ENCODE data around the gene EZR.
"Not testable (repeated sequence)": the region's sequence is repeated elsewhere in the genome, so short reads cannot be mapped to it uniquely, and the experiment has no call there.

Gene EZR

GRCh38 chr6:158797331-158798310 lies 21.5 kb downstream of the EZR start:
- in situ Hi-C loops (cut with HindIII; ENCODE audit: low pct_unique_long_range_greater_than_20kb, low sequenced_read_pairs): no loop called here
- no peak for DNase-seq (ENCODE audit: low read depth in 1 of 2, low spot score in 1 of 2)
- TF ChIP-seq JUND (IDR thresholded peaks at IDR 0.05; ENCODE audit: low read depth): no peak

- in situ Hi-C loops (cut with HindIII; ENCODE audit: low pct_unique_long_range_greater_than_20kb, low sequenced_read_pairs): no loop called here
- TF ChIP-seq JUND (IDR thresholded peaks at IDR 0.05; ENCODE audit: low read depth): no peak
Observed at GRCh38 chr6:158796353-158796752, 22.8 kb downstream of the EZR start.

GRCh38 chr6:158795516-158795915 lies 23.7 kb downstream of the EZR start:
- TF ChIP-seq JUND (IDR thresholded peaks at IDR 0.05; ENCODE audit: low read depth): no peak
- in situ Hi-C loops (cut with HindIII; ENCODE audit: low pct_unique_long_range_greater_than_20kb, low sequenced_read_pairs): no loop called here
- DNase-seq (ENCODE audit: low read depth in 1 of 2, low spot score in 1 of 2): no peak

More at GRCh38 chr6:158796353-158796752, 22.8 kb downstream of the EZR start:
- DNase-seq (ENCODE audit: low read depth in 1 of 2, low spot score in 1 of 2): no peak

- in situ Hi-C loops (cut with HindIII; ENCODE audit: low pct_unique_long_range_greater_than_20kb, low sequenced_read_pairs): no loop called here
- DNase-seq (ENCODE audit: low read depth in 1 of 2, low spot score in 1 of 2): peak in 1 of 2 experiments; percentile 67
- TF ChIP-seq JUND (IDR thresholded peaks at IDR 0.05; ENCODE audit: low read depth): no peak
Observed at GRCh38 chr6:158793432-158793831, 25.7 kb downstream of the EZR start.

GRCh38 chr6:158792505-158792904 lies 26.7 kb downstream of the EZR start:
- DNase-seq (ENCODE audit: low read depth in 1 of 2, low spot score in 1 of 2); in situ Hi-C loops (cut with HindIII; ENCODE audit: low pct_unique_long_range_greater_than_20kb, low sequenced_read_pairs): not testable (repeated sequence)

- in situ Hi-C loops (cut with HindIII; ENCODE audit: low pct_unique_long_range_greater_than_20kb, low sequenced_read_pairs): no loop called here
- DNase-seq (ENCODE audit: low read depth in 1 of 2, low spot score in 1 of 2): no peak
- no peak for TF ChIP-seq JUND (IDR thresholded peaks at IDR 0.05; ENCODE audit: low read depth)
Observed at GRCh38 chr6:158791274-158791855, 27.8 kb downstream of the EZR start.

GRCh38 chr6:158789115-158789917 lies 29.9 kb downstream of the EZR start:
- in situ Hi-C loops (cut with HindIII; ENCODE audit: low pct_unique_long_range_greater_than_20kb, low sequenced_read_pairs): no loop called here
- no peak for DNase-seq (ENCODE audit: low read depth in 1 of 2, low spot score in 1 of 2)
- no peak for TF ChIP-seq JUND (IDR thresholded peaks at IDR 0.05; ENCODE audit: low read depth)

GRCh38 chr6:158787395-158787794 lies 31.8 kb downstream of the EZR start:
- in situ Hi-C loops (cut with HindIII; ENCODE audit: low pct_unique_long_range_greater_than_20kb, low sequenced_read_pairs): no loop called here
- DNase-seq (ENCODE audit: low read depth in 1 of 2, low spot score in 1 of 2): no peak
- TF ChIP-seq JUND (IDR thresholded peaks at IDR 0.05; ENCODE audit: low read depth): no peak

- TF ChIP-seq JUND (IDR thresholded peaks at IDR 0.05; ENCODE audit: low read depth): no peak
- in situ Hi-C loops (cut with HindIII; ENCODE audit: low pct_unique_long_range_greater_than_20kb, low sequenced_read_pairs): no loop called here
- no peak for DNase-seq (ENCODE audit: low read depth in 1 of 2, low spot score in 1 of 2)
Observed at GRCh38 chr6:158786645-158787304, 32.4 kb downstream of the EZR start.

GRCh38 chr6:158785036-158785435 lies 34.1 kb downstream of the EZR start:
- no peak for DNase-seq (ENCODE audit: low read depth in 1 of 2, low spot score in 1 of 2)
- no peak for TF ChIP-seq JUND (IDR thresholded peaks at IDR 0.05; ENCODE audit: low read depth)
- in situ Hi-C loops (cut with HindIII; ENCODE audit: low pct_unique_long_range_greater_than_20kb, low sequenced_read_pairs): no loop called here

- TF ChIP-seq JUND (IDR thresholded peaks at IDR 0.05; ENCODE audit: low read depth): no peak
- no peak for DNase-seq (ENCODE audit: low read depth in 1 of 2, low spot score in 1 of 2)
- in situ Hi-C loops (cut with HindIII; ENCODE audit: low pct_unique_long_range_greater_than_20kb, low sequenced_read_pairs): no loop called here
Observed at GRCh38 chr6:158784505-158784904, 34.7 kb downstream of the EZR start.

- DNase-seq (ENCODE audit: low read depth in 1 of 2, low spot score in 1 of 2): no peak
- in situ Hi-C loops (cut with HindIII; ENCODE audit: low pct_unique_long_range_greater_than_20kb, low sequenced_read_pairs): no loop called here
- TF ChIP-seq JUND (IDR thresholded peaks at IDR 0.05; ENCODE audit: low read depth): no peak
Observed at GRCh38 chr6:158783851-158784250, 35.3 kb downstream of the EZR start.

Measured in T47D (cell line).